Calu3 (cell line): ENCODE measurements around the gene GUCA2A. TPM values are rescaled to one million over a fixed set of nuclear protein-coding genes. Genes with fewer than 3 reads are reported as not detected.

Source experiments
- BruUV-seq: library from RNA; stranded (reverse); fragments of 400-500 nt; replicated peaks from 2 replicates; lab custom pipeline; 2021; lab: Mats Ljungman, UMichigan
- CTCF ChIA-PET: fragments of 300-600 bp; sonication (Branson Sonifier 250); formaldehyde crosslinking; loops from one replicate; lab custom pipeline; 2022; ENCODE audit warnings: antibody characterized with exemption; lab: Charles Lee
- DNase-seq: peaks from one replicate; pipeline ENCODE4 v3.0.0; 2022
- H3K27ac Mint-ChIP-seq: one replicate; pipeline ENCODE4 v1.8.0; 2022; ENCODE audit warnings: mixed read lengths; ENCODE audit not compliant: unreplicated experiment
- H3K27me3 Mint-ChIP-seq: one replicate; pipeline ENCODE4 v1.8.0; 2022; ENCODE audit warnings: mixed read lengths; ENCODE audit not compliant: unreplicated experiment
- H3K36me3 Mint-ChIP-seq: one replicate; pipeline ENCODE4 v1.8.0; 2022; ENCODE audit warnings: mild to moderate bottlenecking, moderate library complexity, mixed read lengths; ENCODE audit not compliant: insufficient read depth, unreplicated experiment
- H3K4me1 Mint-ChIP-seq: one replicate; pipeline ENCODE4 v1.8.0; 2022; ENCODE audit warnings: mild to moderate bottlenecking, low read depth, mixed read lengths; ENCODE audit not compliant: unreplicated experiment
- H3K4me3 Mint-ChIP-seq: one replicate; pipeline ENCODE4 v1.8.0; 2022; ENCODE audit warnings: mild to moderate bottlenecking, low read depth, moderate library complexity, mixed read lengths; ENCODE audit not compliant: unreplicated experiment
- H3K9me3 Mint-ChIP-seq: one replicate; pipeline ENCODE4 v1.8.0; 2022; ENCODE audit warnings: low read depth, mixed read lengths; ENCODE audit not compliant: unreplicated experiment
- intact Hi-C: fragments of 100-400 bp; cut with micrococcal nuclease; formaldehyde crosslinking; loops from one replicate; pipeline ENCODE4 v1.10.0; 2022; ENCODE audit not compliant: unreplicated experiment
- total RNA-seq: library from RNA; stranded (reverse); gene quantifications from 2 replicates; pipeline ENCODE4 v1.2.3, GENCODE V29; 2022
- TF ChIP-seq, protein P1 (sequence below): fragments of 200-600 bp; IDR thresholded peaks from one replicate; pipeline ENCODE4 v1.8.0; 2022; ENCODE audit warnings: antibody characterized with exemption; ENCODE audit not compliant: unreplicated experiment

The GUCA2A gene
- total RNA-seq, 1 experiment from 2014 or later: not detected

DNA sequence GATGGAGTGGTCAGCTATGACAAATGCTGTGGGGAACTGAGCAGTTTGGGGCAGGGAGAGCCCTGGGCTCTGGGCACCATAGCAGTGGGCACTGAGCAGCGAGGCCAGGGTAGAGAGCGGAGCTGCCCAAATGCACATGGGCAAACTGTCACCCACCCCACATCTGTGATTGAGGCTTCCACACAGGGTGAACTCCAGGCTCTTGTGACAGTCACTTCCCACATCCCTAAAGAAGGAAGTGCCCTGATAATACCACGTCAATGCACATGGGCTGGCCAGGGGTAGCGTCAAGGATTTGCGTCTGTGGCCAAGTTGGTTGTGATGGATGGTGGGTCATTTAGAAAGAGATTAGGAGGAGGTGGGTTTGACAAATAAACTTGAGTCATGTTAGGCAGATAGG, 13.9 kb downstream of the GUCA2A start:
- Mint-ChIP-seq H3K27ac (no peak overlapping the region), H3K9me3 (no peaks in the 10 kb centered on the region)
- BruUV-seq: no TSS peak

DNA sequence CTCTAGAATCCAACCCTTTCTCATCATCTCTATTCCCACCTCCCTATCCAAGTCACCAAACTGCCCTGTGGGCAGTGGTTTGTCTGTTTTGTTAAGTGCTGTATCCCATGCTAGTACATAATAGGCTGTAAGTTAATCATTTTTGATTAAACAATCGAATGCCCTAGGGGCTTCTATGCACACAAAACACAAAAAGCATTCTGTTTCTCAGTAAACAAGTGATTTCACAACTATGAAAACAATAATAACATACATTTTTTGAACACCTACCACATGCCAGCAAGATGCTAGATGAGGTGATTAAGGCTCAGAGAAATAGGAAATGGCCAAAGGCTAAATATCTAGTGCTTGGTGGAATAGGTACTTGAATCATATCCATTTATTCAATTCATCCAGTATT, 16.4 kb downstream of the GUCA2A start:
- no peak for DNase-seq
- no peak overlapping the region for H3K27ac Mint-ChIP-seq
- H3K9me3 Mint-ChIP-seq: no peaks in the 10 kb centered on the region
- no TSS peak for BruUV-seq
- intact Hi-C loops: loop anchor here (5.0 kb wide), 1 partner anchor 576 kb away; no protein-coding TSS in a partner anchor
- H3K4me1 Mint-ChIP-seq: peaks cover 20% of the 10 kb centered on the region
- no peak overlapping the region for H3K4me3 Mint-ChIP-seq
- CTCF ChIA-PET: interaction anchor here (1.5 to 1.6 kb wide), 2 partner anchors 17 to 25 kb away, joined by 5 to 8 read pairs; no protein-coding TSS in a partner anchor
- TF ChIP-seq, protein P1, sequence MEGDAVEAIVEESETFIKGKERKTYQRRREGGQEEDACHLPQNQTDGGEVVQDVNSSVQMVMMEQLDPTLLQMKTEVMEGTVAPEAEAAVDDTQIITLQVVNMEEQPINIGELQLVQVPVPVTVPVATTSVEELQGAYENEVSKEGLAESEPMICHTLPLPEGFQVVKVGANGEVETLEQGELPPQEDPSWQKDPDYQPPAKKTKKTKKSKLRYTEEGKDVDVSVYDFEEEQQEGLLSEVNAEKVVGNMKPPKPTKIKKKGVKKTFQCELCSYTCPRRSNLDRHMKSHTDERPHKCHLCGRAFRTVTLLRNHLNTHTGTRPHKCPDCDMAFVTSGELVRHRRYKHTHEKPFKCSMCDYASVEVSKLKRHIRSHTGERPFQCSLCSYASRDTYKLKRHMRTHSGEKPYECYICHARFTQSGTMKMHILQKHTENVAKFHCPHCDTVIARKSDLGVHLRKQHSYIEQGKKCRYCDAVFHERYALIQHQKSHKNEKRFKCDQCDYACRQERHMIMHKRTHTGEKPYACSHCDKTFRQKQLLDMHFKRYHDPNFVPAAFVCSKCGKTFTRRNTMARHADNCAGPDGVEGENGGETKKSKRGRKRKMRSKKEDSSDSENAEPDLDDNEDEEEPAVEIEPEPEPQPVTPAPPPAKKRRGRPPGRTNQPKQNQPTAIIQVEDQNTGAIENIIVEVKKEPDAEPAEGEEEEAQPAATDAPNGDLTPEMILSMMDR: no peak
- peaks cover 36% of the 10 kb centered on the region for H3K27me3 Mint-ChIP-seq
- no peaks in the 10 kb centered on the region for H3K36me3 Mint-ChIP-seq

More for the DNA sequence above, 13.9 kb downstream of the GUCA2A start:
- Mint-ChIP-seq H3K4me1 (peaks cover 30% of the 10 kb centered on the region), H3K27me3 (peaks cover 30% of the 10 kb centered on the region), H3K36me3 (no peaks in the 10 kb centered on the region), H3K4me3 (no peak overlapping the region)
- CTCF ChIA-PET: interaction anchor here (1.0 kb wide), 1 partner anchor 23 kb away, joined by 3 read pairs; no protein-coding TSS in a partner anchor
- DNase-seq: no peak
- intact Hi-C loops: no loop called here
- TF ChIP-seq, protein P1: no peak

DNA sequence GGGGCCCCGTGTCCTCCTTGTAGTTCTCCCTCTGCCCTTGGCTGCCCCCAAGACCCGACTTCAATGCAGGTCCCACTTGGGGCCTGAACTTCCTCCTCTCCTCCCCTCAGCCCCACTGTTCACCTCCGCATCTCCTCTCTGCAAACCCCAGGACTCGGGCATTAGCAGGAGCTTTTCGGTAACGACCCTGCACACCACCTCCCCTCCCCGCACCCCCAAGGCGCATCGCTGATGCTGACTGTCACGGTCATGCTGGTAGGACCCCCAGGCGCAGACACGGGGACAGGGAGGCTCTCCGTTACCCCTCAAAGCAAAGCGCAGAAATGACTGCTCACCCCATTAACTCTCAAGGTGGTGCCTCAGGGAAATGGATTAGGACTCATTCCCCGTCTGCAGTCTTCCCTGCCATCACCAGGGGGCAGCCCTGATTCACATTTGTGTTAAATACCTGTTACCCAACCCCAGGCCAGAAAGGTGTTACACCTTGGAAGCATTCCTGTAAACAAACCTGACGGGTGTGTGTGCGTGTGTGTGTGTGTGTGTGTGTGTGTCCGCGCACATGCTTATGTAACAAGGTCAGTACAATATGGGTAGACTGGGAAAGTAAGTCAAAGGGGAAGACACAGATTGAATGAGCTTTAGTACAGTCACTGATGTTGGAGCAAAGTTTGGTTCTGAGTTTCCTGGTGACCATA, 17.8 kb downstream of the GUCA2A start:
- peaks cover 7% of the 10 kb centered on the region for H3K4me1 Mint-ChIP-seq
- BruUV-seq: no TSS peak
- no peak overlapping the region for H3K4me3 Mint-ChIP-seq
- TF ChIP-seq, protein P1: peak; percentile 88
- intact Hi-C loops: loop anchor here (2.0 to 5.0 kb wide), 2 partner anchors 26 to 574 kb away; no protein-coding TSS in a partner anchor
- no peaks in the 10 kb centered on the region for H3K9me3 Mint-ChIP-seq
- H3K27me3 Mint-ChIP-seq: peaks cover 49% of the 10 kb centered on the region
- CTCF ChIA-PET: interaction anchor here (1.5 to 1.6 kb wide), 2 partner anchors 19 to 27 kb away, joined by 5 to 8 read pairs; no protein-coding TSS in a partner anchor
- peak; percentile 91 for DNase-seq
- H3K27ac Mint-ChIP-seq: no peak overlapping the region
- no peaks in the 10 kb centered on the region for H3K36me3 Mint-ChIP-seq

DNA sequence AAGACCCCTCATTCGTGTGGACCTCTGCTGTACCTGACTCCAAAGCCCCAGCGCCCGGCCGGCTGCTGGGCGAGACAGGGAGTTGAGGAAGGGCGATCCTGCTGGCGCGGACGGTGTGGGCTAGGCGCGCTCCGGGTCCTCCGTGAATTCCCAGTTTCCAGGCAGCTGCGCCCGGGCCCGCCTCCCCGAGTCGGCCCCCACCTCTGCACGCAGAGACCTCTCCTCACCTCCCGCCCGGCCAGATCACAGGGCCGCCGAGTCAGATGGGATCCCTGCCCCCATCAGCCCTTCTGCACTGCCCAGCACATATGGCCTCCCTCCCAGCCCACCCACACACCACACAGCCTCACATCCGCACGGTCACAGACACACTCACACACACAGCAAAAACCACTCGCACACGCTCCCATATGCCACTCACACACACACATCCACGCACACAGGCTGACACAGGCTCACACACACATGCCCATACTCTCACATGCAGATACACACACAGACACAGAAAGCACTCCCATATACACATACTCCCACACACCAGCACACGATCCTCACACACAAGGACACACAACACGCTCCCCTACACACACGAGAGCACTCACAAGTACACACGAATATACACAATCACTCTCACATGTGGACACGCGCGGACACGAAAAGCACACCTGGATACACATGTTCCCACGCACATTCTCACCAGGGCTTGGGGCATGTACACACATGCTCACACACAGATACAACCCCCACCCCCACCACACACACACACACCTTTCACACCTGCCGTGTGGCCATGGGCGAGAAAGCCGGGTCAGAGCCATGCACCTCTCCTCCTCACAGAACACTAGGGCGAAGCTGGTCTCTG, 18.6 kb downstream of the GUCA2A start:
- Mint-ChIP-seq H3K4me3 (no peak overlapping the region), H3K4me1 (peaks cover 7% of the 10 kb centered on the region), H3K36me3 (no peaks in the 10 kb centered on the region), H3K9me3 (no peaks in the 10 kb centered on the region), H3K27me3 (peaks cover 47% of the 10 kb centered on the region), H3K27ac (no peak overlapping the region)
- no peak for DNase-seq
- TF ChIP-seq, protein P1: no peak
- CTCF ChIA-PET: no interaction called here
- intact Hi-C loops: loop anchor here (2.0 to 5.0 kb wide), 2 partner anchors 27 to 574 kb away; no protein-coding TSS in a partner anchor
- no TSS peak for BruUV-seq
